CD4-positive, alpha-beta T cell treated with Interleukin-15 for 4 hours (primary cell): Measurements from ENCODE around the gene ITGB7.
A peak's percentile ranks its signal among the peaks of the same experiment; 100 is the strongest.

Experiments
- DNase-seq: peaks from one replicate; pipeline ENCODE4 v3.0.0-alpha.2; 2020; ENCODE audit warnings: low spot score

Gene ITGB7, protein sequence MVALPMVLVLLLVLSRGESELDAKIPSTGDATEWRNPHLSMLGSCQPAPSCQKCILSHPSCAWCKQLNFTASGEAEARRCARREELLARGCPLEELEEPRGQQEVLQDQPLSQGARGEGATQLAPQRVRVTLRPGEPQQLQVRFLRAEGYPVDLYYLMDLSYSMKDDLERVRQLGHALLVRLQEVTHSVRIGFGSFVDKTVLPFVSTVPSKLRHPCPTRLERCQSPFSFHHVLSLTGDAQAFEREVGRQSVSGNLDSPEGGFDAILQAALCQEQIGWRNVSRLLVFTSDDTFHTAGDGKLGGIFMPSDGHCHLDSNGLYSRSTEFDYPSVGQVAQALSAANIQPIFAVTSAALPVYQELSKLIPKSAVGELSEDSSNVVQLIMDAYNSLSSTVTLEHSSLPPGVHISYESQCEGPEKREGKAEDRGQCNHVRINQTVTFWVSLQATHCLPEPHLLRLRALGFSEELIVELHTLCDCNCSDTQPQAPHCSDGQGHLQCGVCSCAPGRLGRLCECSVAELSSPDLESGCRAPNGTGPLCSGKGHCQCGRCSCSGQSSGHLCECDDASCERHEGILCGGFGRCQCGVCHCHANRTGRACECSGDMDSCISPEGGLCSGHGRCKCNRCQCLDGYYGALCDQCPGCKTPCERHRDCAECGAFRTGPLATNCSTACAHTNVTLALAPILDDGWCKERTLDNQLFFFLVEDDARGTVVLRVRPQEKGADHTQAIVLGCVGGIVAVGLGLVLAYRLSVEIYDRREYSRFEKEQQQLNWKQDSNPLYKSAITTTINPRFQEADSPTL

DNA sequence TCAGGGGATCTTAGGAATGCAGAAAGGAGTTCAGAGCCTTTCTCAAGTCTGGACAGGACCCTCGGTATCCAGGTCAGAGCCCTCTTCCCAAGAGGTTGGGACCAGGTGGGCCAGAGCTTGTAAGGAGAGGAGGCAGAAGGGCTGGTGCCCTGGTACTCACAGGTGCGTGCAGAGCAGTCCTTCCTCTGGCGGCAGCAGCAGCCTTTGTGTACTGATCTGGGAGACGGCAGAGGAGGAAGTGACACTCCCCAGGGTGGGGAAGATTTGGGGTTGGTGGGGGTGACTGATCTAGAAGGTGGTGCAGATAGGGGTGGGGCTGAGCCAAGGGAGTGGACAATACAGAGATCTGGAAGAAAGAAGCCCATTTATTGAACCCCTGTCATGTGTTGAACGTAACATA, at the start of gene ITGB7:
TSS of gene ITGB7 (minus strand) at position 210 of the 400 bp plus-strand sequence. CDS start 6,808 bp downstream, outside the sequence.
- DNase-seq: peak; percentile 78

DNA sequence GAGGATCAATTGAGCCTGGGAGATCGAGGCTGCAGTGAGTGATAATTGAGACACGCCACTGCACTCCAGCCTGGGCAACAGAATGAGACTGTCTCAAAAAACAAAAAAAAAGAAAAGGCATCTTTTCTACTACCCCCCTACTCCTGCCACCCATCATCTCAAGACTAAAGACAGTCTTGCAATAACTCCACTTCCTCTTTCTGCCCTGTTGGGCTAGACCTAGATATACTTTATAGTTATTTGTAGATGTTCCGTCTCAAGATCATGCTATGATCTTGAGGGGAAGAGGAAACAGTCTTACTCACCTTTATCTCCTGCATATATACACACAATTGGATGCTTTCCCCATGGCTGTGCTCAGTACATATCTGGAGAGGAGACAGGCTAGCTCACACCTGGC, 48.9 kb upstream of the ITGB7 start:
- no peak for DNase-seq

DNA sequence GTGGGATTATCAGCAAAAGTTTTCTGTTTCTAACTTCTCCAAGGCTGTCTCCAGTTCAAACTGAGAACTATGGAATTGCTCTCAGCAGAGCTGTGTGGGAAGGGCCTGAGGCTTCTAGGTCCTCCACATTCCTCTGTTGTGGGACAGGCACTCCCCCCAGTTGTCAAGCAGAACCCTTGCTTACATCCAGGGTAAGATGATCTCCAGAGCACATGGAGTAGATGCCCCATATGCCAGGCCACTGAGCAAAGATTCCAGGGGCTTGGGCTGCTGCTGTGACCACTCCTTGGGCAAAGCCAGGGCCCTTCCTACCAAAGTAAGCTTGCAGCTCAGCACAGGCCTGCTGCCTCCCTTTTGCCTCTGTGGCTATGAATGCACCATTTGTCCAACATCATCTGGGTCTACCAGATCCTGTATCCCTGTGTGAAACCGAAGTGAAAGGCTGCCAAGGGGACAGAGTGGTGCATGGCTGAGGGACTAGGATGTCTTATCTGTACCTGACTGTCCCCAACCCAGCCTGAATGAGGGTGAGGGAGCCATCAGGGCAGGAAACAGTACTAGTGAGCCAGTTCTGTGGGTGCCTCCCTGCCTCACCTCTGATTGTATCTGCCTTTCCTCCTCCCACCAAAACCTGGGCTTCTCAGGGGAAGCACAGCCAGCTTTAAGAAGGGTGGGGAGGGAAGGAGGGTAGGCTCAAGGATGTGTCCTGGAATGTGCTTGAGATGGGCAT, 47.9 kb upstream of the ITGB7 start:
- DNase-seq: no peak

DNA sequence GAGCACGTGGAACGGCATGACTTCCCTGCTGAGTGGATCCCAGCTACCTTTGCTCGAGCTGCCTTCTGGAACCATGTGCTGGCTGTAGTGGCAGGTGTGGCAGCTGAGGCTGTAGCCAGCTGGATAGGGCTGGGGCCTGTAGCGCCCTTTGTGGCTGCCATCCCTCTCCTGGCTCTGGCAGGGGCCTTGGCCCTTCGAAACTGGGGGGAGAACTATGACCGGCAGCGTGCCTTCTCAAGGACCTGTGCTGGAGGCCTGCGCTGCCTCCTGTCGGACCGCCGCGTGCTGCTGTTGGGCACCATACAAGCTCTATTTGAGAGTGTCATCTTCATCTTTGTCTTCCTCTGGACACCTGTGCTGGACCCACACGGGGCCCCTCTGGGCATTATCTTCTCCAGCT, 46.2 kb upstream of the ITGB7 start:
- no peak for DNase-seq

DNA sequence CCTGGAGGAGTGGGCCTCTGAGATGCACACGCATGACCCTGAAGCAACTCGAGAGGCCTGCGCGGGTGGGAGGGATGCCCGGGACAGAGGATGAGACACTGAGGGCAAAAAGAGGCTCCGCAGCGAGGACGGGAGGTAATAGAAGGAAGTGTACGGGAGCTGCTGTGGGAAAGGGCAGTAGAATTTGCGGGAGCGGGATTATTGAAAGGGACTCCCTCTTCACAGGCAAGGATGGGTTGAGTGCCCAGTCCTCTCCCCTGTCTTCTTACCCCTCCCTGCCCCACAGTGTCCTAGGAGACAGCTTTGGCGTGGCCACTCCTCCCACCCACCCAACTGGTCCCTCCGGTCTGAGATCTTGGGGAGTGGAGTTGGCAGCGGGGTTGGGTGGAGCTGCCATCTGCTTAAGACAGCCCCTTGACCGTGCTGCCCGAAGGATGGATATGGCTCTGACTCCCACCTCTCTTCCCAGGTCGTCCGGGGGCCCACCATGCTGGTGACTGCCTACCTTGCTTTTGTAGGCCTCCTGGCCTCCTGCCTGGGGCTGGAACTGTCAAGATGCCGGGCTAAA, 45.4 kb upstream of the ITGB7 start:
- DNase-seq: no peak

DNA sequence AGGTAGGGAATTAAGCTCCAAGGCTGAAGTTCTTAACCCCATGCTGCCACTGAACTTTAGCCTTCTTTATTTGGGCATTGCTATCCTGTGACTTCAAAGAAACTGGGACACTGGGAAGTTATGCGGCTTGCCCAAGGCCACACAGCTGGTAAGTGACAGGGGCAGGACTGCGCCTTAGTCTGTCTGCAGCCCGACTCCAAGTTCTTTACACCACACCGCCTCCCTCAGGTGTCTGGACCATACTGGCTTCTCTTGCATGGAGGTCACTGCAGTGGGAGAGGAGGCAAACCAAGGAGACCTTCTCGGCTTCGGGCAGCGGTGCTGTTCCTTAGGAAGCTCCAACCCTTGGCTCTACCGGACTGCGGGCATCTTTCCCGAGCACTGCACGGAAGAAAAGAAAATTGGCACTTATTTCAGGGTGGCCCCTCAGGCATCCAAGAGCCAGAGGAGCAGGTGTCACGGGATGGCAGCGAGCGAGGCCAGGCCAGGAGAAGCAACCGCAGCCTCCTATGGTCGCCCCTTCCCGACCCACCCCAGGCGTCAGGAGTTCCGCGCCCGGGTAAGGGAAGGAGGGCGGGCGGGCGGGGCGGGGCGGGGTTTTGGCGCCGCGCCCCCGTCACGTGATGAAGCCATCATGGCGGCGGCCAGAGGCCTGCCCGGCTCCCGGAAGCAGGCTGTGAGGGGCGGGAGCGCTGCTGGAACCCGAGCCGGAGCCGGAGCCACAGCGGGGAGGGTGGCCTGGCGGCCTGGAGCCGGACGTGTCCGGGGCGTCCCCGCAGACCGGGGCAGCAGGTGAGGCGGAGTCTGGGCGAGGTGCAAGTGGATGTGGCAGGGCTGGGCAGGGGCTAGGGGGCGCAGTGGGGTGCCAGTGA, 44.7 kb upstream of the ITGB7 start:
- DNase-seq: peak; percentile 71

DNA sequence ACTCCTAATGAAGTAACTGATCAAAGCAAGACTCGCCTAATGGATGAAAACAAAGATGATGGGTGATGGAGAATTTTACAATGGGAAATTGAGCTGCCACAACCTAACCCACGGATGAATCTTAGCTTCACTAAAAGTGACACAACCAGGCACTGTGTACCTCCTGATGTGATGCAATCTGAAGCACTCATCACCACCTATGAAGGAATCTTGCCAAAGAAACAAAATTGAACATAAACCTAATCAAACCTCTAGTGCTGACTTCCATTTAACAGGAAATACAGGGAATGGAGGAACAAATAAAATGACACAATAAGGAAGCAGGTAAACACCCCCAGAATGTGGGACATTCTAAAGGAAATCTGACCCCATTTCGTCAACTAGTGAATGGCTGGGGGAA, 38.2 kb upstream of the ITGB7 start:
- no peak for DNase-seq

DNA sequence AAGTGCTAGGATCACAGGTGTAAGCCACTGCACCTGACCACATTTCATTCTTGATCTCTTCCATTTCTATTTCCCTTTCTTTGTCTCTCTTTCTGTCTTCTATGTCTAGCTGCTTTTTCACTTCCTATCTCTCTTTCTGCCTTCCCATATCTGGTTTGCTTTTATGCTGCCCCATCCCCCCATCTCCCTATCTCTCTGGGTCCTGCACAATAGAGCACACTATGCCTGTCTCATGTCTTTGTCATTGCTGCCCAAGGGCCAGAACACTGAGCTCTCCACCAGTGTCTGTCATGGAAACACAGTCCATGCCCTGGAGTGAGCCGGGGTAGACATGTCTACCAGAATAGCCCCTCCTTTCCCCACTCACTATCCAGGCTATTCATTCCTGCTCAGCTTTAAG, 37.3 kb upstream of the ITGB7 start:
- no peak for DNase-seq

DNA sequence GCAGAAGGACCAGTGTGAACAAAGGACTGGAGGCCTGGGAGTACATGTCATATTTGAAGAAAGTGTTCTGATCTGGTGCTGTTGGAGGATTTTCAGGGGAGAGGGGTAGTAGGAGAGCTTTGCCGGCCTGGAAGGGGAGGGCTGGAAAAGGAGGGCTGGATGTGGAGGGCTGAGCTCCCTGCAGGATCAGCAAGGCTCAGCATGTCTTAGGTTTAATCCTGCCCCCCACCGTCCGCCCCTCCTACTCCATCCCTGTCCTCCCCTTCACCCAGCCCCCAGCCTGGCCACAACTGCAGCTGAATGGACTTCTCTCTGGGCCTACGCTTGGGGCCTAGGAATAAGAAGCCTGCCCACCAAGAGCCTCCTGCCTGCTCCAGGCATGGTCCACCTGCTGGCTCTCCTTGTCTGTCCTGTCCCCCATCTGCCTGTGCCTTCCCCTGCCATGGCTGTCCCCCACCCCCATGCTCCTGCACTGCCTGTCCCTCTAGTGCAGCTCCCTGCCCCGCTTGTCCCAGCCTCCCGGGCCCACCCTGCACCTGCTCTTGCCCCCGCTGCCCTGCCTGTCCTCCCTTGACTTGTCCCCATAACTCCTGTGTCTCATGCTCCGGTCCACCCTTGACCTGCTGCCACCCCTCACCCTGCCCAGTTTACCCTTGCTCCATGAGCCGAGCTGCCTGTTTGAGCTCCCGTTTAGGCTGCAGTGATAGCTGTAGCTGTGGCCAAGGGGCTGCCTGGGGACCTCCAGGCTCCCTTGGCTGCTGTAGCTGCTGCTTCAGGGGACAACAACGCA, 34.8 kb upstream of the ITGB7 start:
- DNase-seq: no peak

DNA sequence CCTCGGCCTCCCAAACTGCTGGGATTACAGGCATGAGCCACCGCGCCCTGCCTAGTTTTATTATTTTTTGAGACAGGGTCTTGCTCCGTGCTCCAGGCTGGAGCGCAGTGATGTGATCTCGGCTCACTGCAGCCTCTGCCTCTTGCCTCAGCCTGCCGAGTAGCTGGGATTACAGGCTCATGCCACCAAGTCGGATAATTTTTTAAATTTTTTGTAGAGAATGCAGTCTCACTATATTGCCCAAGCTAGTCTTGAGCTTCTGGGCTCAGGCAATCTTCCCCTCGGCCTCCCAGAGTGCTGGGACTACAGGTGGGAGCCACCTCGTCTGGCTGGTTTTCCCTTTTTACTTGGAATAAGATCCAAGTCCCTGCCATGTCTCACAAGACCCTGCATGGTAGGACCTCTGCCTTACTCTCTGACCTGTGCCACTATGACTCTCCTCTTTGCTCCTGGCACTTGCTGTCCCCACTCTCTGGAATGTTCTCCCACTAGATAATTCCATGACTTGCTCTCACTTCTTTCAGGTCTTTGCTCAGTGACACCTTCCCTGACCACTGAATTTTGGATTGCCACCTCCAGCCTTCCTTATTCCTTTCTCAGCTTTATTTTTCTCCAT, 32.7 kb upstream of the ITGB7 start:
- no peak for DNase-seq

DNA sequence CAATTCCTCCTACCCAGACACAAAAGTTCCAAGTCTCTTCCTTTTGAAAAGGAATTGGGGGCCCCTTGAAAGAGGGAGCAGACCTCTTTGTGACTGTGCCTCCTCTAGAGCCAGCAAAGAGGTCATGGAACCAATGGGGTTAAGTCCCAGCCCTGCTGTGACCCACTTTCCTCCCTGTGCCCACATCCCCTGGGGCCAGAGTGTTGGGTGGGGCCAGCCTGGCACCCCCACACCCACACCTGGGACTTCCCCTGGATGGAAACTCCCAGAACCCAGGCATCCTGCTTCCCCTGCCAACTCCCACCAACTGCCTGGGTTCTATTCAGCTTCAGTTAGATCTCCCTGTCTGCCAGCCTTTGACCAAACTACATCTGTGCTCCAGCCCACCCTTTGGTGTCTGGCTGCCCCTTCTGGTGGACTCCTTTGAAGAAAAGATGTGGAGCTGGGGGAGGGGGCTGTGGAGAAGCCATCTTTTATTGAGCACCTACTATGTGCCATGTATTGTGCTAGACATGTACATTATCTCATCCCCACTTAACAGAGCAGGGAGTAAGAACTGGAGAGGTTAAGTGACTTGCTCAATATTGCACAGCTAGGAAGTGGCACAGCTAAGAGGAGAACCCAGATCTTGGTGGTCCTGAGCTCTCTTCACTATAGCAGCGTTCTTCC, 29.5 kb upstream of the ITGB7 start:
- peak; percentile 65 for DNase-seq

DNA sequence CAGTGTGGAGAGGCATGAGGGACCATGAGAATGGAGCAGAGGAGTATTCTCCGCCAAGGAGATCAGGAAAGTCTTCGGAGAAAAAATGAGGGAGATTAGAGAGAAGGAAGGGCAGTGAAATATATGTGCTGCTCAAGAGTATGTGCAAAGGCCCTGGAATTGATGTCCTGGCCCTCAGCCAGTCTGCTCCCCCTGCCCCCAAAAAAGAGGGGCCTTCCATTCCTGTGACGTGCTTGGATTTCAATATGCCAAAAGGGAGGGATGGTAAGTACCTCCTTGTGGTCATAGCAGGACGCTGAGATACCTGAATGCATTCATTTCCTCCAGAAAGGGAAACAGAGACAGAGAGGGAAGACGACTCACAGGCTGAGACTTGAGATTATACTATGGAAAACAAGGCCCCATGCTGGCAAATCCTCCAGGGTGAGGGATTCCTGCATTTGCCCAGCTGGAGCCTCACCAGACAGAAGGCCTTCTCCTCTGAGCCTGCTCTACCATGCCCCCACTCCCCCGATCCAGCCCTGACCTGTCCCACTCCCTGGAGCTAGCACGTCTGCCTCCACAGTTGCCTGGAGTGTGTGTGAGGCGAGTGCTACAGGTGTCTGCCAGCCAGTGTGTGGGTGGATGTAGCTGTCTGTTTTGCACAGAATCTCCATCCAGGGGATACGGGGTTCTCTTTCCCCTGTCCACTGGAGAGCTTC, 28.8 kb upstream of the ITGB7 start:
- no peak for DNase-seq

DNA sequence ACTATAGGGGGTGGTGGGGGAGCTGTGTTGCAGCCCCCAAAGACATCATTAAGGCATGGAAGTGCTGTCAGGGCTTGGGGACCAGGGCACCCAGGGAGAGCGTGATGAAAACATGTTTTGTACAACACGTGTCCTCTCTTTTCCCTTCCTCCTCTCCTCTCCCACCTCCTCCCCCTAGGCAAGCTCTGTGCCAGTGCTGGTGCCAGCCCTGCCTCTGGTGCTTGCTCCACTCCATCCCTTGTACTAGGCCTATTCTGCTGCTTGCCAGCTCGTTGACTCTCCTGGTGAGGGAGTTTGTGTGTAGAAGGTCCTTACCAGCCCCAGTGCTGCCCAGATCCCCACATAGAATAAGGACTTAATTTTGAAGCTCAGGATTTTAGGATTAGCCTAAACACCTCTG, 28.1 kb upstream of the ITGB7 start:
- no peak for DNase-seq

DNA sequence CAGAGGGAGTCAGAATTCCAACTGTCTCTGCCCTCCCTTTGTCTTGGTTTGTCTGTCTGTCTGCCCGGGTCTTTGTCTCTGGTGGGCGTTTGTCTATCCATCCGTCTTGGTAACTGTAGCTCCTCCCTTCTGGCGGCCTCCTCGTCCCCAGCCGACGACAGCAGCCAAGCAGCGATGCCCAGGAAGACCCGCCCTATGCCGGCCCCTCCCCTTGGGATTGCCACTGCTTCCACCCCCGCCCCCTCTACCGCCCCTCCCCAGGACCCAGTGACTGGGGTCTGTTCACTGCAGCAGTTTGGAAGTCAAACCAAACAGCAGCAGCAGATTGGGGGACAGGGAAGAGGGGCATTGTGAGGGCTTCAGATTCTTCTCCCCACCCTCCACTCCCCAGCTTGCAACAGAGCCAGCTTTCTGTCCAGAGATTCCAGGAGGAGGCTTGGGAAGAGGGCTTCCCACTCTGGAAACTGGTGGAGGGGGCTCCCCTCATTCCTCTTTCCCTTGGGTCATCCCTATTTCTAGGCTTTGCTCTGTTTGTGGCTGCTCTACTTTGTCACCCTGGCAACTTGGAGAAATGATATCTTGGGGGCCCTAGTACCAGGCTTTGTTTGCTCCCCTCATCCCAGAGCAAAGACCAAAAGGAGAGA, 27.3 kb upstream of the ITGB7 start:
- no peak for DNase-seq

DNA sequence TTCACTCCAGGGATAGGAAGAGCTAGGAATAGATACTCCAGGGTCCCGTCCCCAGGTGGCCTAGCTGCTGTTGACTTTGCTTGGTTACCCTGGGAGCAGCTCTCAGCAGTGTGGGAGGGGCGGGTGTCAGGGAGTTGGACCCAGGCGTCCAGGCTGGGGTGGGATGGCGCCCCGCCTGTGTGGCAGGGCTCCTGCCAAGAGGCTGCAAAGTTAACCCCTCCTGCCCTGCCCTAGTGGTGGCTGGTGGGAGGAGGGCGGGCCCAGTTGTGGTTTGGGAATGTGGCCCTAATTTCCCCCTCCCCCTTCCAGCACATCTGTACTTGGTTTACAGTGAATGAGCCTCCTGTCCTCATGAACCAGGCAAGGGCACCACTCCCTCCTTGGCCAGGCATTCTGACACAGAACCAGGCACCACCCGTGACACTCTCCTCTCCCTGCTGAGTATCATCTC, 26.6 kb upstream of the ITGB7 start:
- DNase-seq: no peak

DNA sequence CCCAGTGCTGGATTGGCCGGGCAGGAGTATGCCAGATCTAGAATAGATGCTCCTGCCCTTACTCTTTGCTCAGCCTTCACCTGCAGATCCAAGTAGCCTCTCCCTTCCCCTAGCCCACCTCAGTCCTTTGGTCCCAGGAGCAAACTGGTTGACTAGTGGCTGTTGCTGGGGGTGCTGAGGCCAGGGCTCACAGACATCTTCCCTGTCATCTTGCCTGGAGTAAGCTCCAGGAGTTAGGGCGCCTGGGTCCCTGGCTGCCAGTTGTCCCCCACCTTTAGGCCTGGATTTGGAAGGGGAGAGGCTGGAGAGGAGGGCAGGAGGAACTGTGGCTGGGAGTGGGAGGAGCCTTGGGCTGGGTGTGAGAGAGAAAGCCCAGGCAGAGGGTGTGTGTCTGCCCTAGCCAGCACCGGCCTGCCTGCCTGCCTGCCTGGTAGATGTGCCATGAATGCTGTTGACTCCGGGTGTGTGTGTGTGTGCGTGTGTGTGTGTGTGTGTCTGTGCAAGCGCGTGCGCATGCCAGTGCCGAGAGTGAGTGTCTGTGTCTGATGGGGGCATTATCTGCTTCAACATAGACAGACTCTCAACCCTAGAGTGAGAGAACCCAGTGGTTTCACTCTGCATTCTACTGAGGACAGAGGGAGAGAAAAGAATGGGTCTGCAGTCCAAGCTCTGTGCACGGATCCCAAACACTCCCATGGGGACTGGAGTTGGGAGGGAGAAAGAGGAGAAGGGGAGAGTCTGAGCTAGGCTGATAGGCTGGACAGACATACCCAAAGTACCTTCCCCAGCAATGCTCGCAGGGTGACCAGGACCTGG, 25.8 kb upstream of the ITGB7 start:
- DNase-seq: peak; percentile 56

DNA sequence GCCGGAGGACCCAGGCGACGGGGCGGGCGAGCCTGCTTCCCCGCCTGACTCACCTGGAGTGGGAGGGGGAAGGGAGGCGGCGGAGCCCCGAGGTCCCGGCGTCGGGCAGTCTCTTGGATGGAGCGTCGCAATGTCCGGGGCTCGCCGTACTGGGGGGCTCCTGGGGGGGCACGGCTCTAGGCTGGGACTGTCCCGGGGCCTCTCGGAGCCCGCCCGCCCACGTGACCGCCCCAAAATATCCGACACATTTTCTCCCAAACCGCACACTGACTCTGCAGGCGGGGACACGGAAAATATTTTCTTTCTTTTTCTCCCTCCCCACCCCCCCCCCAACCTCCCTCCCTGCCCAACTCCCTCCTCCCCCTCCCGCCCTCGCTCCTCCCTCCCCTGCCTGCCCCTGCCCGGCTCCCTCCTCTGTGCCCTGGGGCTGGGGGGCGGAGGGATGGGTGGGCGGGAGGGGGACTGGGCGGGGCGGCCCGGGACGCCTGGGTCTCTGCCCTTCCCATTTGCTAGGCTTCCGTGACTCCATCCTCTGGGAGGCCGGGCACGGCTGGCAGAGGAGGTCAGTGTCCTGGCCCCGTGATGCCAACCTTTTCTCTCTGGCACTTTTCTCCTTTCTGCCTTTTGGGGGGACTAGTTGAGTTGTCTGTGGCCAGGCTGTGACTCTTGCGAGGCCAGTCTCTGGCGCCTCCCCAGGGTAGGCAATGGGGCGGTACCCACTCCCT, 25.0 kb upstream of the ITGB7 start, which contains the start of gene RARG:
TSS of gene RARG (minus strand) at position 289 of the 725 bp plus-strand sequence. CDS start 4,664 bp downstream, outside the sequence.
- DNase-seq: peak; percentile 72
